ENCODE data around the gene BLNK.

The BLNK gene

DNA sequence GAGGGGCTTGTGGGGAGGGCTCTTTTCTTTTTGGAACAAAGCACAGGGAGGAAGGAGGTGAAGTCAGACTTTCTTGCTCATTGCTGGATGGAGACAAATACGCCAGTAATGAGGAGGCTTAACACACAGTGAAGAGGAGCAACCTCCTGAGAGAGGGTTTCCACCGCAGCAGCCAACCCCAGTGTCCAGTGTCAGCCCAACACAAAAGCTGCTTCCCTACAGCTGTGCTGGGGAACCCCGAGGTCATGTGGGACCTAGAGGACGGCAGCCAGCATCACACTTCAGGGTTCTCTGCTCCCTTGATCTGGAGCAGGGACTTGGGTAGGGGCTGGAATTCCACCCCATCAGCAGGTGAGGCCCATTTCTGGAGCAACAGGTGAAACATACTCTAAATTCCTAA lies 7.7 kb downstream of the BLNK start:
- no peak for DNase-seq (ENCODE audit: low read depth)
- TF ChIP-seq, protein P1, sequence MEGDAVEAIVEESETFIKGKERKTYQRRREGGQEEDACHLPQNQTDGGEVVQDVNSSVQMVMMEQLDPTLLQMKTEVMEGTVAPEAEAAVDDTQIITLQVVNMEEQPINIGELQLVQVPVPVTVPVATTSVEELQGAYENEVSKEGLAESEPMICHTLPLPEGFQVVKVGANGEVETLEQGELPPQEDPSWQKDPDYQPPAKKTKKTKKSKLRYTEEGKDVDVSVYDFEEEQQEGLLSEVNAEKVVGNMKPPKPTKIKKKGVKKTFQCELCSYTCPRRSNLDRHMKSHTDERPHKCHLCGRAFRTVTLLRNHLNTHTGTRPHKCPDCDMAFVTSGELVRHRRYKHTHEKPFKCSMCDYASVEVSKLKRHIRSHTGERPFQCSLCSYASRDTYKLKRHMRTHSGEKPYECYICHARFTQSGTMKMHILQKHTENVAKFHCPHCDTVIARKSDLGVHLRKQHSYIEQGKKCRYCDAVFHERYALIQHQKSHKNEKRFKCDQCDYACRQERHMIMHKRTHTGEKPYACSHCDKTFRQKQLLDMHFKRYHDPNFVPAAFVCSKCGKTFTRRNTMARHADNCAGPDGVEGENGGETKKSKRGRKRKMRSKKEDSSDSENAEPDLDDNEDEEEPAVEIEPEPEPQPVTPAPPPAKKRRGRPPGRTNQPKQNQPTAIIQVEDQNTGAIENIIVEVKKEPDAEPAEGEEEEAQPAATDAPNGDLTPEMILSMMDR (IDR thresholded peaks at IDR 0.05; ENCODE audit: low read depth, low read length, missing control alignments) = no peak
- H3K4me3 ChIP-seq (ENCODE audit: low read depth, low read length) = no peak overlapping the region

GRCh38 chr10:96263176-96263575 lies 8.2 kb downstream of the BLNK start:
- no peak overlapping the region for H3K4me3 ChIP-seq (ENCODE audit: low read depth, low read length)
- DNase-seq (ENCODE audit: low read depth) = no peak
- TF ChIP-seq, protein P1 (IDR thresholded peaks at IDR 0.05; ENCODE audit: low read depth, low read length, missing control alignments) = no peak

DNA sequence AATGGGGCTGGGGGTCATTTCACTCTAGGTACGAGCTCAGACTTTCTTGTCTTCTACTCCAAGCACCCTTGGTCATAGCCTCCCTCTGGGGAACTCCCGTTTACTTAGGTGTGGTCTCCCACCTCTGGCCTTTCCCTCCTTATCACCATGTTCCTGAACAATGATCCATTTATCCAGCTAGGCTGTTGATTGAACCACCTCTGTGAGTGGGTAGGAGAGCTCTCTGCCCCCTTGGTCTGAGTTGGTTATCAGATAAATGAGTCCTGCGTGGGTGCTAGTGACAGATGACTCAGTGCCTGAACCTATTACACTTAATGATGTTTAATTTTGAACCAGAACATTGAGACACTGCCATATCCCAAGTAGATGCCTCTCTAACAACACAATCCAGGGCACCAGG lies 9.4 kb downstream of the BLNK start:
- TF ChIP-seq, protein P1 (IDR thresholded peaks at IDR 0.05; ENCODE audit: low read depth, low read length, missing control alignments) = no peak
- H3K4me3 ChIP-seq (ENCODE audit: low read depth, low read length) = no peak overlapping the region
- no peak for DNase-seq (ENCODE audit: low read depth)

DNA sequence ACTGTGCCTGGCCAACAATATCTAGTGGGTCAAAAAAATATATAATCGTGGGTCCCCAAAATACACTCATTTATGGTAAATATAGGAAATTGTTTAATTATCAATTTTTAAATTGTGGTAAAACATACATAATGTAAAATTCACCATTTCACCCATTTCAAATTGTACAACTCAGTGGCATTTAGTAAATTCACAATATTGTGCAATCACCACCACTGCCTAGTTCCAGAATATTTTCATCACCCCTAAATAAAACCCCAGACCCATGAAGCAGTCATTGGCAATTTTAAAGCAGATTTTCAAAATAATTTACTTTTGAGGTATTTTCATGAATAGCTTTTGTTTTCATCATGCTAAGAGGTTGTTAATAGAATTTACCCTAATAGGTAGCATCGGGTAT lies 10.2 kb downstream of the BLNK start:
- TF ChIP-seq, protein P1 (IDR thresholded peaks at IDR 0.05; ENCODE audit: low read depth, low read length, missing control alignments) = no peak
- H3K4me3 ChIP-seq (ENCODE audit: low read depth, low read length) = no peak overlapping the region
- DNase-seq (ENCODE audit: low read depth) = no peak

GRCh38 chr10:96260014-96260413 lies 11.4 kb downstream of the BLNK start:
- TF ChIP-seq, protein P1 (IDR thresholded peaks at IDR 0.05; ENCODE audit: low read depth, low read length, missing control alignments) = no peak
- H3K4me3 ChIP-seq (ENCODE audit: low read depth, low read length) = no peak overlapping the region
- DNase-seq (ENCODE audit: low read depth) = no peak

DNA sequence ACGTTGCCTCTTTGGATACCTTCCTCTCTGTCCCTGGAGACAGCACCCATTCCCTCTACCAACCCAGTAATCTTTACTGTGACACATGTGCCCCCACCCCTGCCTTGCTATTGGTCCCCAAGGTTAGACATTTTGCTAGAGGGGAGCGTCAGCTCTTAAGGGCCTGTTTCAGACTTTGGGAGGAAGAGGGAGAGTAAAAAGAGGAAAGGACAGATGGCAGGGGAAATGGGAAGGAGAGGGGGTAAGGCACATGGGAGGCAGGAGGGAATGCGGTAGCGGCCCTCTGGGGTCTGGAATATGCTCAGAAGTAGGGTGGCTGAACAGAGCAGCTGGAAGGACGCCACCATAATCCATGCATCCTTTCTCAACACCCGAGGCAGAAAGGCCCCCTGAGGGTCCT lies 12.2 kb downstream of the BLNK start:
- no peak overlapping the region for H3K4me3 ChIP-seq (ENCODE audit: low read depth, low read length)
- TF ChIP-seq, protein P1 (IDR thresholded peaks at IDR 0.05; ENCODE audit: low read depth, low read length, missing control alignments) = no peak
- no peak for DNase-seq (ENCODE audit: low read depth)

- H3K4me3 ChIP-seq (ENCODE audit: low read depth, low read length) = no peak overlapping the region
- TF ChIP-seq, protein P1 (IDR thresholded peaks at IDR 0.05; ENCODE audit: low read depth, low read length, missing control alignments) = no peak
- DNase-seq (ENCODE audit: low read depth) = no peak
These were observed 13.4 kb downstream of the BLNK start for GRCh38 chr10:96257944-96258343.

Measured in GM12864 (cell line).